Pancreas (tissue), 10 donors: Measurements from ENCODE around the gene SPTSSB. TPM values are rescaled to one million over a fixed set of nuclear protein-coding genes. Genes with fewer than 3 reads are reported as not detected.

Experiments
- ATAC-seq, 4 donors: fragments of 200-7000 bp; cut with Tn5 transposase; one replicate each; pipeline versions ENCODE4 v1.8.0 to v1.9.1; 2020; ENCODE audit warnings: mild to moderate bottlenecking in 4 of 4, moderate library complexity in 4 of 4
- DNase-seq, 6 donors: peaks; one replicate each; pipeline ENCODE4 v3.0.0-alpha.2; 2020
- FAIRE-seq: peaks from 2 replicates; lab custom pipeline; 2012; peaks lifted over from hg19 to GRCh38; lab: Jason Lieb, UNC
- H3K27ac ChIP-seq, 4 donors: fragments of 200-600 bp; sonication (generic); 1 replicate in 3 of 4; 2 replicates in 1 of 4; pipeline versions ENCODE4 v1.5.0 to v1.8.0; 2020
- H3K27me3 ChIP-seq, 4 donors: fragments of 200-600 bp; one replicate each; pipeline ENCODE4 v1.8.0; 2021
- H3K36me3 ChIP-seq, 3 donors: fragments of 200-600 bp; sonication (generic) in 1 of 3; one replicate each; pipeline versions ENCODE4 v1.5.0 to v1.8.0; 2020 to 2021
- H3K4me1 ChIP-seq, 3 donors: fragments of 200-600 bp; one replicate each; pipeline ENCODE4 v1.8.0; 2021
- H3K4me3 ChIP-seq, 4 donors: fragments of 200-600 bp; sonication (generic) in 2 of 4; one replicate each; pipeline versions ENCODE4 v1.5.0 to v1.8.0; 2020 to 2021
- H3K9me3 ChIP-seq, 4 donors: fragments of 200-600 bp; one replicate each; pipeline ENCODE4 v1.8.0; 2021
- WGBS, 2 donors: extraction: QIAGEN DNeasy Blood & Tissue Kit; methylation state at CpG; one replicate each; pipeline ENCODE4 v1.1.7; 2013; 5-methylcytosine and 5-hydroxymethylcytosine counted together
- intact Hi-C, 3 donors: fragments of 100-400 bp; cut with DNase I; formaldehyde crosslinking; loops; one replicate each; pipeline versions ENCODE4 v1.11.1 to v1.14.2; 2022
- polyA plus RNA-seq, 2 donors: library from polyadenylated mRNA; stranded (reverse); fragments of 200-250 nt; gene quantifications; one replicate each; pipeline ENCODE4 v1.2.3, GENCODE V29; 2013
- total RNA-seq, 6 donors: library from RNA; stranded (reverse); fragmentation: NEBNext Ultra II Directional in 4 of 6; extraction: Animal tissue kit (Norgen Biotek cat#: 25700) in 4 of 6; gene quantifications; one replicate each; pipeline versions ENCODE4 v1.2.1 to v1.2.4, GENCODE V29; 2021 to 2023
- TF ChIP-seq, protein P1 (sequence below), 4 donors: fragments of 200-600 bp; sonication (generic) in 3 of 4; IDR thresholded peaks; one replicate each; pipeline versions ENCODE4 v1.5.0 to v1.8.0; 2021; ENCODE audit warnings: antibody characterized with exemption in 4 of 4
- donor health status: healthy with polysubstance abuse.
- donor health status: DM: no; HTN: no; CAD: no; lungs with moderate emphysema.
- donor health status: DM: no; HTN: no; CAD: no.
- donor health status: control.
- donor health status: control.
- donor health status: Bipolar disorder and iron deficiency.
- donor health status: DM: yes; HTN: yes; CAD: no.
- donor health status: DM: no; HTN: no; CAD: no.
- donor health status: DM: no; HTN: no; CAD: no.
- donor health status: DM: yes; HTN: yes; CAD: no.

The SPTSSB gene
- total and polyA plus RNA-seq, 8 donors, result 0.23 to 8.0 (median 1.3) TPM

DNA sequence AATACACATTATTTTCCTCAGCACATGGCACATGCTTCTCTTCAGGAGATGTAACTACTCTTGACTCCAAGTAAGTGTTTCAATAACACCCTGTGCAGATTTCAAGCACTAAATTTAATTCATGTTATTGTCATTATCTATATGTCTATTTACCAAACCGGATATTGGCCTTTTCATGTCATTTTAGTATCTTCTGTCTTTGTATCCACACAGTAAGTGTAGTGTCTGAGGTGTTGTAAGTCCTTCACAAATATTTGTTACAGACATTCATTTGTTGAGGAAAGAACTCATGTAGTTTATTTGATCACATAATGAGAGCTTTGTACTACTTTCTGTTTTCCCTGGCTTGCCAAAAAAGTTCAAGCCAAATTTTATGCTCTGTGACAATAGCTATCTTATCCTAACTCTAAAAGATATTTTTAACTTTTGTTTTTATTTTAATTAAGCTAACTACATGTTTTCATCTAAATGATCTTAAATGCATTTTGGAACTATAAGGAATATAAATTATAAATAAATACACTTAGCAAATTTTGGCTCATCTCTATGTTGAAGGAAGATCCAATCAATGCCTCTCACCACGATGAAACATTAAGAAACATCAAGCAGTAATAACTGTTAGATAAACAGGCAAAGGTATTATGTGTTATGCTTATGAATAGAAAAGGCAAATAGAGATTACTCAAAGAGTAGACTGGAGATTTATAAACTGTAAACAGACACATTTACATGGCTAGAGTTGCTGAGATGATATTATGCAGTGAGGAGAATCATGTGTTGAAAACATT, 48.3 kb downstream of the SPTSSB start:
- ATAC-seq (no peak), DNase-seq (no peak), FAIRE-seq (no peak)
- Histone ChIP-seq H3K4me3 (no peak overlapping the region), H3K4me1 (peaks cover 0 to 12% (median 10%) of the 10 kb centered on the region in 3 donors), H3K27me3 (no peaks in the 10 kb centered on the region), H3K27ac (no peak overlapping the region), H3K9me3 (no peaks in the 10 kb centered on the region), H3K36me3 (no peaks in the 10 kb centered on the region)
- TF ChIP-seq, protein P1, sequence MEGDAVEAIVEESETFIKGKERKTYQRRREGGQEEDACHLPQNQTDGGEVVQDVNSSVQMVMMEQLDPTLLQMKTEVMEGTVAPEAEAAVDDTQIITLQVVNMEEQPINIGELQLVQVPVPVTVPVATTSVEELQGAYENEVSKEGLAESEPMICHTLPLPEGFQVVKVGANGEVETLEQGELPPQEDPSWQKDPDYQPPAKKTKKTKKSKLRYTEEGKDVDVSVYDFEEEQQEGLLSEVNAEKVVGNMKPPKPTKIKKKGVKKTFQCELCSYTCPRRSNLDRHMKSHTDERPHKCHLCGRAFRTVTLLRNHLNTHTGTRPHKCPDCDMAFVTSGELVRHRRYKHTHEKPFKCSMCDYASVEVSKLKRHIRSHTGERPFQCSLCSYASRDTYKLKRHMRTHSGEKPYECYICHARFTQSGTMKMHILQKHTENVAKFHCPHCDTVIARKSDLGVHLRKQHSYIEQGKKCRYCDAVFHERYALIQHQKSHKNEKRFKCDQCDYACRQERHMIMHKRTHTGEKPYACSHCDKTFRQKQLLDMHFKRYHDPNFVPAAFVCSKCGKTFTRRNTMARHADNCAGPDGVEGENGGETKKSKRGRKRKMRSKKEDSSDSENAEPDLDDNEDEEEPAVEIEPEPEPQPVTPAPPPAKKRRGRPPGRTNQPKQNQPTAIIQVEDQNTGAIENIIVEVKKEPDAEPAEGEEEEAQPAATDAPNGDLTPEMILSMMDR (IDR thresholded peaks at IDR 0.05), result no peak
- intact Hi-C loops, result no loop called here
- WGBS, 2 donors, result 51 to 55% methylated on average over 2 of the region's 2 CpGs

DNA sequence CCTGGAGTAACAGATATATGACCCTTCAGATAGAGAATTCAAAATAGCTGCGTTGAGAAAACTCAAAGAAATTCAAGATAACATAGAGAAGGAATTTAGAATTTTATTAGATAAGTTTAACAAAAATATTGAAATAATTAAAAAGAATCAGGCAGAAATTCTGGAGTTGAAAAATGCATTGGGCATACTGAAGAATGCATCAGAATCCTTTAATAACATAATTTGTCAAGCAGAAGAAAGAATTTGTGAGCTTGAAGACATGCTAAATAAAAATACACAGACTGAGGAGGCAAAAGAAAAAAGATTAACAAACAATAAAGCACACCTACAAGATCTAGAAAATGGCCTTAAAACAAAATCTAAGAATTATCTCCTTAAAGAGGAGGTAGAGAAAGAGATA, 50.5 kb downstream of the SPTSSB start:
- Histone ChIP-seq H3K27ac (no peak overlapping the region), H3K4me1 (peaks cover 0 to 12% (median 10%) of the 10 kb centered on the region in 3 donors), H3K36me3 (no peaks in the 10 kb centered on the region), H3K27me3 (no peaks in the 10 kb centered on the region), H3K9me3 (no peaks in the 10 kb centered on the region), H3K4me3 (no peak overlapping the region)
- no peak for FAIRE-seq
- TF ChIP-seq, protein P1 (IDR thresholded peaks at IDR 0.05), result no peak
- intact Hi-C loops, result no loop called here
- 95 to 96% methylated on average over 1 of the region's 1 CpG for WGBS, 2 donors
- no peak for ATAC-seq
- DNase-seq, result no peak

DNA sequence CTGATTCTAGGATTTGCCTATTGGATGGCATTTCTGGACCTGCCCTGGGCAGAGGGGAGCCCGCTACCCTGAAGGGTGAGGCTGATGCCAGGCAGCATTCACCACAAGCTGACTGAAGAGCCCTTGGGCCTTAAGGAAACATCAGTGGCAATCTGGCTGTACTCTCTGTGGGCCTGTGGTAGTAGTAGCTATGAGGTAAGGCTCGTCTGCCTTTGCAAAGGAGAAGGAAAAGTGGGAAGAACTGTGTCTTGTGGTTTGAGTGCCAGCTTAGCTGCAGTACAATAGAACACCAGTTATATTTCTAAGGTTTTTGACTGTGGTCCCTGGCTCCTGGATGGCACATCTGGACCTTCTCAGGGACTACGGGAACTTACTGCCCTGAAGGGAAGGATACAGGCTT, 51.5 kb downstream of the SPTSSB start:
- Histone ChIP-seq H3K27me3 (no peaks in the 10 kb centered on the region), H3K36me3 (no peaks in the 10 kb centered on the region), H3K4me1 (peaks cover 0 to 12% (median 10%) of the 10 kb centered on the region in 3 donors), H3K9me3 (no peaks in the 10 kb centered on the region), H3K27ac (no peak overlapping the region), H3K4me3 (no peak overlapping the region)
- intact Hi-C loops, result no loop called here
- TF ChIP-seq, protein P1 (IDR thresholded peaks at IDR 0.05), result no peak
- DNase-seq (no peak), ATAC-seq (no peak), FAIRE-seq (no peak)
- WGBS, 2 donors, result 88 to 92% methylated on average over 3 of the region's 3 CpGs

DNA sequence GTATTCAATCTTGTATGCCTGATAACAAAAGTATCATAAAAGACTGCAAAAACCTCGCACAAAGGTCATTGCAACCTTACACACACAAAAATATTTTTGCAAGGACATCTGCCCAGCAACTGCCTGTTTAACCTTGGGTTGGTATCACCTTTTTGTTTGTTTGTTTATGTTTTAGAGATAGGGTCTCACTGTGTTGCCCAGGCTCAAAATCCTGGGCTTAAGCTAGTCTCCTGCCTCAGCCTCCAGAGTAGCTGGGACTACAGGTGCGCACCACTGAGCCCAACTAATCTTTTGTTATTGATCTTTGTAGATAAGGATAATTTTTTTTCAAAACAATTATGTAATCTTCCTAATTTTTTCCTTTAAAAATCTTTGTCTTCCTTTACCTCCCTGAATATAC, 54.2 kb downstream of the SPTSSB start:
- H3K27me3 ChIP-seq, result no peaks in the 10 kb centered on the region
- ATAC-seq (no peak), DNase-seq (no peak), FAIRE-seq (no peak)
- intact Hi-C loops, result no loop called here
- H3K4me1 ChIP-seq, result no peaks in the 10 kb centered on the region
- no peak overlapping the region for H3K4me3 ChIP-seq
- no peak overlapping the region for H3K27ac ChIP-seq
- no peaks in the 10 kb centered on the region for H3K9me3 ChIP-seq
- H3K36me3 ChIP-seq, result no peaks in the 10 kb centered on the region
- TF ChIP-seq, protein P1 (IDR thresholded peaks at IDR 0.05), result no peak
- WGBS, 2 donors, result 88 to 97% methylated on average over 2 of the region's 2 CpGs
